Pancreas (tissue), 10 donors: ENCODE measurements around the gene MAFF. TPM values are rescaled to one million over a fixed set of nuclear protein-coding genes. Genes with fewer than 3 reads are reported as not detected.

Source experiments
- ATAC-seq, 4 donors: fragments of 200-7000 bp; cut with Tn5 transposase; one replicate each; pipeline versions ENCODE4 v1.8.0 to v1.9.1; 2020; ENCODE audit warnings: mild to moderate bottlenecking in 4 of 4, moderate library complexity in 4 of 4
- DNase-seq, 6 donors: peaks; one replicate each; pipeline ENCODE4 v3.0.0-alpha.2; 2020
- FAIRE-seq: peaks from 2 replicates; lab custom pipeline; 2012; peaks lifted over from hg19 to GRCh38; lab: Jason Lieb, UNC
- H3K27ac ChIP-seq, 4 donors: fragments of 200-600 bp; sonication (generic); 1 replicate in 3 of 4; 2 replicates in 1 of 4; pipeline versions ENCODE4 v1.5.0 to v1.8.0; 2020
- H3K27me3 ChIP-seq, 4 donors: fragments of 200-600 bp; one replicate each; pipeline ENCODE4 v1.8.0; 2021
- H3K36me3 ChIP-seq, 3 donors: fragments of 200-600 bp; sonication (generic) in 1 of 3; one replicate each; pipeline versions ENCODE4 v1.5.0 to v1.8.0; 2020 to 2021
- H3K4me1 ChIP-seq, 3 donors: fragments of 200-600 bp; one replicate each; pipeline ENCODE4 v1.8.0; 2021
- H3K4me3 ChIP-seq, 4 donors: fragments of 200-600 bp; sonication (generic) in 2 of 4; one replicate each; pipeline versions ENCODE4 v1.5.0 to v1.8.0; 2020 to 2021
- H3K9me3 ChIP-seq, 4 donors: fragments of 200-600 bp; one replicate each; pipeline ENCODE4 v1.8.0; 2021
- WGBS, 2 donors: extraction: QIAGEN DNeasy Blood & Tissue Kit; methylation state at CpG; one replicate each; pipeline ENCODE4 v1.1.7; 2013; 5-methylcytosine and 5-hydroxymethylcytosine counted together
- intact Hi-C, 3 donors: fragments of 100-400 bp; cut with DNase I; formaldehyde crosslinking; loops; one replicate each; pipeline versions ENCODE4 v1.11.1 to v1.14.2; 2022
- polyA plus RNA-seq, 2 donors: library from polyadenylated mRNA; stranded (reverse); fragments of 200-250 nt; gene quantifications; one replicate each; pipeline ENCODE4 v1.2.3, GENCODE V29; 2013
- total RNA-seq, 6 donors: library from RNA; stranded (reverse); fragmentation: NEBNext Ultra II Directional in 4 of 6; extraction: Animal tissue kit (Norgen Biotek cat#: 25700) in 4 of 6; gene quantifications; one replicate each; pipeline versions ENCODE4 v1.2.1 to v1.2.4, GENCODE V29; 2021 to 2023
- TF ChIP-seq, protein P1 (sequence below), 4 donors: fragments of 200-600 bp; sonication (generic) in 3 of 4; IDR thresholded peaks; one replicate each; pipeline versions ENCODE4 v1.5.0 to v1.8.0; 2021; ENCODE audit warnings: antibody characterized with exemption in 4 of 4
- donor health status: healthy with polysubstance abuse.
- donor health status: DM: no; HTN: no; CAD: no; lungs with moderate emphysema.
- donor health status: DM: no; HTN: no; CAD: no.
- donor health status: control.
- donor health status: control.
- donor health status: Bipolar disorder and iron deficiency.
- donor health status: DM: yes; HTN: yes; CAD: no.
- donor health status: DM: no; HTN: no; CAD: no.
- donor health status: DM: no; HTN: no; CAD: no.
- donor health status: DM: yes; HTN: yes; CAD: no.

MAFF gene
- total and polyA plus RNA-seq, 8 donors: 3.4 to 16.7 (median 7.7) TPM

DNA sequence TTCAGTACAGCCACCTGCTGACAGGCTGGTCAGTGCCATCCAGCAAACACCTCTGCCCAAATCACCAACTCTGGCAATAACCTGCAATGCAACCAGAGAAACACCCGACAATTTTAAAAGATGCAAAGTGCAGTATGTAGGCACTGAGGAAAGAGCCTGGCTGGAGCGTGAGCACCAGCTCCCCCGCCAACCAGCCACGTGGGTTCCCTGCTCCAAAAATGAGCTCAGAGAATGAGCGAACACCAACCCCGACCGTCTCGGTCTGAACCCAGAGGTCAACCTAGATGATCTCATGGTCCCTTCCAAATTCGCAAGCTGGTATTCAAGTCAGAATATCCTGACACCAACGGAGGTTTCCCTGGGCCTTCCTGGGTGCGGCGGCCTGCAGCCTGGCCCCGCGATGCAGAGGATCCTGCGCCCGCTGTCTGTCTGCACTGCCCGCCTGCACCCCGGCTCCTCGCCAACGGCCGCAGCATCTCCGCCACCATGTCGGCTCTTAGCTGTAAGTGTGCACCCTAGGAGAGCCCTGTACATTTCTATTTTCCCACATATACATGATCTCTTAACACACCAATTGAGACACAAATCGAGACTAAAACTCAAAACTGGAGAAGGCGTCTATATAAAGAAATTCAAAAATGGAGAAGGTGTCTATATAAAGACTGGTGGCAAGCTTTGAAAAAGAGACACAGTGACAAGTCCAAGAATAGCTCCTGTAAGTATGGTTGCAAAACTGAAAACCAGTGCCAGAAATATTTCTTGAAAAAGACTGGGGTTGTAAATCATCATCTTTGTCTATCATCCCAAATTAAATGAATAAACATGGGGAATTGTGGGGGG, 48.2 kb downstream of the MAFF start:
- no peak for DNase-seq
- Histone ChIP-seq H3K36me3 (peaks cover 0 to 14% (median 0%) of the 10 kb centered on the region in 3 donors), H3K27me3 (no peaks in the 10 kb centered on the region), H3K9me3 (no peaks in the 10 kb centered on the region), H3K4me3 (no peak overlapping the region), H3K27ac (no peak overlapping the region), H3K4me1 (no peaks in the 10 kb centered on the region)
- FAIRE-seq: no peak
- TF ChIP-seq, protein P1, sequence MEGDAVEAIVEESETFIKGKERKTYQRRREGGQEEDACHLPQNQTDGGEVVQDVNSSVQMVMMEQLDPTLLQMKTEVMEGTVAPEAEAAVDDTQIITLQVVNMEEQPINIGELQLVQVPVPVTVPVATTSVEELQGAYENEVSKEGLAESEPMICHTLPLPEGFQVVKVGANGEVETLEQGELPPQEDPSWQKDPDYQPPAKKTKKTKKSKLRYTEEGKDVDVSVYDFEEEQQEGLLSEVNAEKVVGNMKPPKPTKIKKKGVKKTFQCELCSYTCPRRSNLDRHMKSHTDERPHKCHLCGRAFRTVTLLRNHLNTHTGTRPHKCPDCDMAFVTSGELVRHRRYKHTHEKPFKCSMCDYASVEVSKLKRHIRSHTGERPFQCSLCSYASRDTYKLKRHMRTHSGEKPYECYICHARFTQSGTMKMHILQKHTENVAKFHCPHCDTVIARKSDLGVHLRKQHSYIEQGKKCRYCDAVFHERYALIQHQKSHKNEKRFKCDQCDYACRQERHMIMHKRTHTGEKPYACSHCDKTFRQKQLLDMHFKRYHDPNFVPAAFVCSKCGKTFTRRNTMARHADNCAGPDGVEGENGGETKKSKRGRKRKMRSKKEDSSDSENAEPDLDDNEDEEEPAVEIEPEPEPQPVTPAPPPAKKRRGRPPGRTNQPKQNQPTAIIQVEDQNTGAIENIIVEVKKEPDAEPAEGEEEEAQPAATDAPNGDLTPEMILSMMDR (IDR thresholded peaks at IDR 0.05): no peak
- 94% methylated on average over 25 of the region's 25 CpGs for WGBS, 2 donors
- no peak for ATAC-seq
- intact Hi-C loops: no loop called here

DNA sequence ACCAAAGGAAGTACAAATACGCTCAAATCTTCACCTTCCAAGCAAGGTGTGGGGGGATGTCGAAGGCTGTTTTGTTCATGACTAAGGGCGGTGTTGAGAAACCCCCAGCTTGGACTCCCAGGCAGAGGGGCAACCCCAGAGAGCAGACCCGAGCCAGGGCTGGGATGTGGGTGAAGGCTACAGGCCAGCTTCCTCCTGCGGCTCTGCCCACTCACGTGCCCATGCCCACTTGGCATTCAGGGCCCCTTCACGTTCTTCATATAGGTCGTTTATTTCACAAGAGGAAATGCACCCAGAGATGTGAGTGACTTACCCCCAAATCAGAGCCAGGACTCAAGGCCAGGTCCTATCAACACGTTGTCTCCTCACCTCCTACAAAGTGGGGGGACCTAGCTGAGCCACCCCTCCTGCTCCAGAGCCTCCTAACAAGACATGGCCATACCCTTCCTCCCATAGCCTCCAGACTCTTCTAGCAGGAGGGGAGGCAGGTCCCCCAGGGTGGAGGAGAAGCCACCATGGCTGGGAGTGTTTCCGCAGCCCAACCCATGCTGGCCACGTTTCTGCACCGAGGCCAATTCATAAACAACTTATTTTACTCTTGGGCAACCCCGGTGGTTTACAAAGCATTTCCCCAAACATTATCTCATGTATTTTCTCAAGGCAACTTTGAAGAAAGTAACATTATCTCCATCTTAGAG, 49.0 kb downstream of the MAFF start:
- H3K27ac ChIP-seq: no peak overlapping the region
- ATAC-seq: no peak

DNA sequence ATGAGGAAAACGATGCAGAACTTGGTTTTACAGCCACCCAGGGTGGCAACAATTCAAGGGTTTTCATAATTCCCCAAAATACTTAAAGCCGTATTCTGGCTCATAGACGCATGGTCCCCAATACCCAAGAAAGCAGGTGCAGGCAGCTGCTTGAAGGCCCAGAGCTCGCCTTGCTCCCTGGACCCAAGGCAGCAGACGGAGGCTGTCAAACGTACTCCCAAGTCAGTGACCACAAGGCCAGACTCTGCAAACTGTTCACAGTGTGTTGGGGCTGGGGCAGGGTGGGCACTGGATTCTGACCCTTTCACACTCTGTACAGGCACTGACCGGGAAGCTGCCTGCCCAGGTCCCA, 49.5 kb downstream of the MAFF start:
- no peak overlapping the region for H3K27ac ChIP-seq
- DNase-seq: no peak
- H3K4me1 ChIP-seq: peaks cover 0 to under 1% (median 0%) of the 10 kb centered on the region in 3 donors
- intact Hi-C loops: no loop called here
- 90 to 97% methylated on average over 6 to 7 of the region's 7 CpGs for WGBS, 2 donors
- H3K4me3 ChIP-seq: no peak overlapping the region
- H3K9me3 ChIP-seq: no peaks in the 10 kb centered on the region
- TF ChIP-seq, protein P1 (IDR thresholded peaks at IDR 0.05): no peak
- no peak for ATAC-seq
- no peak for FAIRE-seq
- H3K27me3 ChIP-seq: no peaks in the 10 kb centered on the region
- H3K36me3 ChIP-seq: peaks cover 0 to 10% (median 0%) of the 10 kb centered on the region in 3 donors

More for the DNA sequence above, 49.0 kb downstream of the MAFF start:
- Histone ChIP-seq H3K4me1 (no peaks in the 10 kb centered on the region), H3K36me3 (peaks cover 0 to 14% (median 0%) of the 10 kb centered on the region in 3 donors), H3K27me3 (no peaks in the 10 kb centered on the region), H3K4me3 (no peak overlapping the region), H3K9me3 (no peaks in the 10 kb centered on the region)
- TF ChIP-seq, protein P1 (IDR thresholded peaks at IDR 0.05): no peak
- FAIRE-seq (no peak), DNase-seq (no peak)
- 82 to 83% methylated on average over 13 of the region's 13 CpGs for whole genome bisulfite sequencing, 2 donors
- intact Hi-C loops: no loop called here

DNA sequence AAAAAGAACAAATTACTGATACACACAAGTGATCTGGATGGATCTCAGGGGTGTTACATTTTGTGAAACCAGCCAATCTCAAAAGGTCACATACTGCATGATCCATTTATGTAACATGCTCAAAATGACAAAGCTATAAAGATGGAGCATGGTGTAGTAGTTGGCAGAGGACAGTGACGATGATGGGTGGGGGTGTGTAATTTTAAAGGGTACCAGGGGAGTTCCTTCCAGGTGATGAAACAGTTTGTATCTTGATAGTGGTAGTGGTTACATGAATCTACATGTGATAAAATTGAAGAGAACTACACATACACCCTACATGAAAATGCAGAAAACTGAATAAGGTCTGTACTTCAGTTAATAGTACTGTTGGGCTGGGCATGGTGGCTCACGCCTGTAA, 53.9 kb downstream of the MAFF start:
- 97 to 98% methylated on average over 2 of the region's 2 CpGs for WGBS, 2 donors
- TF ChIP-seq, protein P1 (IDR thresholded peaks at IDR 0.05): no peak
- H3K9me3 ChIP-seq: no peaks in the 10 kb centered on the region
- intact Hi-C loops: loop anchor here in 1 of 3 donors (5.0 kb wide), 1 partner anchor 97 kb away; no protein-coding TSS in a partner anchor
- H3K4me1 ChIP-seq: peaks cover 5 to 27% (median 8%) of the 10 kb centered on the region in 3 donors
- H3K36me3 ChIP-seq: no peaks in the 10 kb centered on the region
- FAIRE-seq (no peak), ATAC-seq (no peak), DNase-seq (no peak)
- no peak overlapping the region for H3K27ac ChIP-seq
- H3K27me3 ChIP-seq: no peaks in the 10 kb centered on the region
- no peak overlapping the region for H3K4me3 ChIP-seq
